Trophoblast cell (in vitro differentiated cells and primary cell): ENCODE data around the gene CFAP97D2.
"Not testable (repeated sequence)": the region's sequence is repeated elsewhere in the genome, so short reads cannot be mapped to it uniquely, and the experiment has no call there.

Experiments
- DNase-seq, 2 donors: peaks; one replicate each; pipeline ENCODE4 v3.0.0-alpha.2; 2016
- H2AFZ ChIP-seq: 2 replicates; pipeline ENCODE4 v1.6.1; 2013; ENCODE audit warnings: low read length, moderate library complexity, mild to moderate bottlenecking; ENCODE audit not compliant: insufficient read depth, poor library complexity
- H2AK5ac ChIP-seq: 2 replicates; pipeline ENCODE4 v1.6.1; 2013; ENCODE audit warnings: mild to moderate bottlenecking, low read length
- H2BK120ac ChIP-seq: 2 replicates; pipeline ENCODE4 v1.6.1; 2013; ENCODE audit warnings: low read length, mild to moderate bottlenecking, moderate library complexity; ENCODE audit not compliant: insufficient read depth, poor library complexity
- H2BK12ac ChIP-seq: 2 replicates; pipeline ENCODE4 v1.6.1; 2013; ENCODE audit warnings: mild to moderate bottlenecking, low read length, moderate library complexity
- H2BK5ac ChIP-seq: 2 replicates; pipeline ENCODE4 v1.6.1; 2013; ENCODE audit warnings: low read length, low read depth, moderate library complexity, mild to moderate bottlenecking; ENCODE audit not compliant: poor library complexity
- H3K14ac ChIP-seq: 2 replicates; pipeline ENCODE4 v1.6.1; 2013; ENCODE audit warnings: mild to moderate bottlenecking, low read length
- H3K18ac ChIP-seq: 2 replicates; pipeline ENCODE4 v1.6.1; 2013; ENCODE audit warnings: mild to moderate bottlenecking, low read length
- H3K23ac ChIP-seq: 2 replicates; pipeline ENCODE4 v1.6.1; 2013; ENCODE audit warnings: low read length
- H3K27ac ChIP-seq: 2 replicates; pipeline ENCODE4 v1.5.1; 2013; ENCODE audit warnings: low read depth, mild to moderate bottlenecking, inconsistent platforms, low read length, moderate library complexity
- H3K27me3 ChIP-seq: 2 replicates; pipeline ENCODE4 v1.6.1; 2013; ENCODE audit warnings: inconsistent platforms, mild to moderate bottlenecking, low read length, moderate library complexity; ENCODE audit not compliant: insufficient read depth
- H3K36me3 ChIP-seq, 2 experiments: 1 replicate in 1 of 2; 2 replicates in 1 of 2; pipeline ENCODE4 v1.6.1; 2013; ENCODE audit warnings: low read length in 2 of 2, mild to moderate bottlenecking in 2 of 2, moderate library complexity in 1 of 2; ENCODE audit not compliant: insufficient read depth in 2 of 2, control insufficient read depth in 1 of 2
- H3K4ac ChIP-seq: 2 replicates; pipeline ENCODE4 v1.6.1; 2013; ENCODE audit warnings: low read depth, mild to moderate bottlenecking, low read length, moderate library complexity
- H3K4me1 ChIP-seq, 2 experiments: 1 replicate in 1 of 2; 2 replicates in 1 of 2; pipeline ENCODE4 v1.6.1; 2013; ENCODE audit warnings: low read length in 2 of 2, mild to moderate bottlenecking in 2 of 2, moderate library complexity in 1 of 2; ENCODE audit not compliant: insufficient read depth in 2 of 2, control insufficient read depth in 1 of 2
- H3K4me2 ChIP-seq: 2 replicates; pipeline ENCODE4 v1.6.1; 2013; ENCODE audit warnings: inconsistent platforms, mild to moderate bottlenecking, low read length, moderate library complexity
- H3K4me3 ChIP-seq: 2 replicates; pipeline ENCODE4 v1.5.1; 2013; ENCODE audit warnings: mild to moderate bottlenecking, low read depth, low read length, inconsistent platforms
- H3K79me1 ChIP-seq: one replicate; pipeline ENCODE4 v1.6.1; 2013; ENCODE audit warnings: low read length
- H3K79me2 ChIP-seq: 2 replicates; pipeline ENCODE4 v1.6.1; 2013; ENCODE audit warnings: low read length, mild to moderate bottlenecking; ENCODE audit not compliant: control insufficient read depth, insufficient read depth, poor library complexity
- H3K9ac ChIP-seq: 2 replicates; pipeline ENCODE4 v1.6.1; 2013; ENCODE audit warnings: mild to moderate bottlenecking, low read length
- H3K9me3 ChIP-seq: 2 replicates; pipeline ENCODE4 v1.6.1; 2013; ENCODE audit warnings: low read depth, mild to moderate bottlenecking, control low read depth, inconsistent platforms, low read length; ENCODE audit not compliant: insufficient read depth
- H4K12ac ChIP-seq: 2 replicates; pipeline ENCODE4 v1.6.1; 2013; ENCODE audit warnings: low read depth, mild to moderate bottlenecking, low read length, moderate library complexity
- H4K8ac ChIP-seq: 2 replicates; pipeline ENCODE4 v1.6.1; 2013; ENCODE audit warnings: low read depth, mild to moderate bottlenecking, low read length, moderate library complexity
- H4K91ac ChIP-seq: one replicate; pipeline ENCODE4 v1.6.1; 2013; ENCODE audit warnings: low read depth, mild to moderate bottlenecking, low read length, moderate library complexity
- WGBS: extraction: QIAGEN DNeasy Blood & Tissue Kit; methylation state at CpG from one replicate; pipeline ENCODE4 v1.1.7; 2013; ENCODE audit warnings: missing lambda C conversion rate; ENCODE audit not compliant: insufficient read length, insufficient coverage; ENCODE audit errors: extremely low coverage; 5-methylcytosine and 5-hydroxymethylcytosine counted together

Gene CFAP97D2

GRCh38 chr13:114131583-114132418 is 47.3 kb upstream of the CFAP97D2 start:
- no peaks in the 10 kb centered on the region for H3K27me3 ChIP-seq
- H3K4ac ChIP-seq: peak overlapping the region; percentile 4
- no CpG with 5 or more reads among the region's 95 CpGs for WGBS
- H3K4me1 ChIP-seq: peaks cover 25 to 35% of the 10 kb centered on the region in 2 experiments
- peak overlapping the region; percentile 61 for H3K27ac ChIP-seq
- no peak overlapping the region for H4K12ac ChIP-seq
- DNase-seq: no peak
- H3K79me1 ChIP-seq: peaks cover 24% of the 10 kb centered on the region
- peak overlapping the region; percentile 9 for H2BK120ac ChIP-seq
- H2BK5ac ChIP-seq: peak overlapping the region; percentile 38
- peaks cover 11% of the 10 kb centered on the region for H3K79me2 ChIP-seq
- H3K36me3 ChIP-seq: peaks cover 0 to 3% of the 10 kb centered on the region in 2 experiments
- H3K23ac ChIP-seq: peak overlapping the region; percentile 2
- peak overlapping the region; percentile 88 for H3K4me3 ChIP-seq
- H3K14ac ChIP-seq: peak overlapping the region; percentile 26
- H3K18ac ChIP-seq: peak overlapping the region; percentile 39
- H3K4me2 ChIP-seq: peak overlapping the region; percentile 84
- H2BK12ac ChIP-seq: peak overlapping the region; percentile 27
- H2AFZ ChIP-seq: peak overlapping the region; percentile 40
- H3K9ac ChIP-seq: peak overlapping the region; percentile 82
- H3K9me3 ChIP-seq: no peaks in the 10 kb centered on the region
- peak overlapping the region; percentile 85 for H4K91ac ChIP-seq
- H4K8ac ChIP-seq: peak overlapping the region; percentile 37
- H2AK5ac ChIP-seq: no peak overlapping the region

GRCh38 chr13:114132419-114133121 is 46.5 kb upstream of the CFAP97D2 start, which contains the start of gene RASA3:
Gene RASA3, minus strand, starts transcription at chr13:114132623. Its CDS starts 134 bp downstream, at chr13:114132489.
- Histone ChIP-seq H3K14ac (peak within 1 kb of the TSS; percentile 26), H3K4me1 (peaks cover 25 to 31% of the 10 kb centered on the region in 2 experiments), H4K91ac (peak within 1 kb of the TSS; percentile 85), H3K9me3 (no peaks in the 10 kb centered on the region), H2AK5ac (no peak within 1 kb of the TSS), H2BK5ac (peak within 1 kb of the TSS; percentile 38), H2AFZ (peak within 1 kb of the TSS; percentile 40), H3K27ac (peak within 1 kb of the TSS; percentile 61), H3K79me1 (peaks cover 24% of the 10 kb centered on the region), H3K4me3 (peak within 1 kb of the TSS; percentile 88), H3K4ac (peak within 1 kb of the TSS; percentile 4), H4K8ac (peak within 1 kb of the TSS; percentile 37), H4K12ac (no peak within 1 kb of the TSS), H3K9ac (peak within 1 kb of the TSS; percentile 82), H3K4me2 (peak within 1 kb of the TSS; percentile 84), H3K79me2 (peaks cover 11% of the 10 kb centered on the region), H2BK120ac (peak within 1 kb of the TSS; percentile 9), H3K27me3 (no peaks in the 10 kb centered on the region), H2BK12ac (peak within 1 kb of the TSS; percentile 27), H3K18ac (peak within 1 kb of the TSS; percentile 39), H3K36me3 (peaks cover 0 to 3% of the 10 kb centered on the region in 2 experiments), H3K23ac (peak within 1 kb of the TSS; percentile 2)
- no CpG with 5 or more reads among the region's 81 CpGs for WGBS
- peak in 1 of 2 donors; percentile 27 for DNase-seq

GRCh38 chr13:114133126-114133525 is 45.9 kb upstream of the CFAP97D2 start:
- H4K12ac ChIP-seq, H3K4ac ChIP-seq, H3K9me3 ChIP-seq, H3K4me2 ChIP-seq, H4K8ac ChIP-seq, H3K18ac ChIP-seq, H2BK5ac ChIP-seq, H3K23ac ChIP-seq, H2BK120ac ChIP-seq, H3K27ac ChIP-seq, H3K14ac ChIP-seq, H2AFZ ChIP-seq, H2AK5ac ChIP-seq, H3K27me3 ChIP-seq, H3K4me3 ChIP-seq, DNase-seq, H3K36me3 ChIP-seq, H2BK12ac ChIP-seq, H3K9ac ChIP-seq, H4K91ac ChIP-seq: not testable (repeated sequence)
- no CpG with 5 or more reads among the region's 9 CpGs for WGBS
- H3K79me1 ChIP-seq: peaks cover 24% of the 10 kb centered on the region
- peaks cover 25 to 30% of the 10 kb centered on the region in 2 experiments for H3K4me1 ChIP-seq
- peaks cover 11% of the 10 kb centered on the region for H3K79me2 ChIP-seq

GRCh38 chr13:114133552-114133951 is 45.5 kb upstream of the CFAP97D2 start:
- not testable (repeated sequence) for H3K36me3 ChIP-seq, H3K4me3 ChIP-seq, H2BK120ac ChIP-seq, H2AFZ ChIP-seq, H3K27me3 ChIP-seq, H3K27ac ChIP-seq, H3K4ac ChIP-seq, H3K14ac ChIP-seq, H2BK5ac ChIP-seq, H3K18ac ChIP-seq, H4K8ac ChIP-seq, H3K9ac ChIP-seq, H3K9me3 ChIP-seq, H2BK12ac ChIP-seq, H4K12ac ChIP-seq, DNase-seq, H3K4me2 ChIP-seq, H2AK5ac ChIP-seq, H3K23ac ChIP-seq, H4K91ac ChIP-seq
- peaks cover 24% of the 10 kb centered on the region for H3K79me1 ChIP-seq
- H3K4me1 ChIP-seq: peaks cover 21 to 29% of the 10 kb centered on the region in 2 experiments
- H3K79me2 ChIP-seq: peaks cover 11% of the 10 kb centered on the region
- WGBS: no CpG with 5 or more reads among the region's 7 CpGs
